SK-N-SH treated with all-trans-retinoic acid at 6 μM for 48 hours (cell line): ENCODE data around the gene MIX23.

ENCODE experiments used
- ARNTL ChIP-seq: fragments of 450-650 bp; formaldehyde crosslinking; IDR thresholded peaks from 2 replicates; pipeline ENCODE4 v1.5.0; 2020; ENCODE audit warnings: low read depth, mild to moderate bottlenecking, moderate library complexity, borderline replicate concordance
- PATZ1 ChIP-seq: fragments of 250-450 bp; sonication (Bioruptor Pico); IDR thresholded peaks from 2 replicates; pipeline ENCODE4 v1.8.0; 2020; ENCODE audit warnings: mild to moderate bottlenecking, moderate library complexity, borderline replicate concordance
- POU6F1 ChIP-seq: fragments of 250-450 bp; sonication (Bioruptor Pico); IDR thresholded peaks from 2 replicates; pipeline ENCODE4 v1.8.0; 2021; ENCODE audit warnings: low read depth, mild to moderate bottlenecking, moderate library complexity, borderline replicate concordance
- RARB ChIP-seq: fragments of 250-450 bp; sonication (Bioruptor Pico); IDR thresholded peaks from 2 replicates; pipeline ENCODE4 v1.8.0; 2021; ENCODE audit warnings: mild to moderate bottlenecking, moderate library complexity
- TCF4 ChIP-seq: fragments of 250-450 bp; sonication (Bioruptor Pico); IDR thresholded peaks from 2 replicates; pipeline ENCODE4 v1.8.0; 2021; ENCODE audit warnings: mild to moderate bottlenecking, moderate library complexity, borderline replicate concordance
- ZC3H10 ChIP-seq: fragments of 250-450 bp; sonication (Bioruptor Pico); IDR thresholded peaks from 2 replicates; pipeline ENCODE4 v1.5.1; 2021; ENCODE audit warnings: mild to moderate bottlenecking, moderate library complexity
- ZFP3 ChIP-seq: fragments of 250-450 bp; sonication (Bioruptor Pico); IDR thresholded peaks from 2 replicates; pipeline ENCODE4 v1.5.0; 2020; ENCODE audit warnings: mild to moderate bottlenecking, moderate library complexity
- ZNF8 ChIP-seq: fragments of 450-650 bp; formaldehyde crosslinking; IDR thresholded peaks from 2 replicates; pipeline ENCODE4 v1.5.0; 2020; ENCODE audit warnings: mild to moderate bottlenecking, moderate library complexity

- TF ChIP-seq POU6F1 (CRISPR knock-in tag) = no peak
- no peak for TF ChIP-seq ARNTL (CRISPR knock-in tag)
- no peak for TF ChIP-seq ZFP3
- TF ChIP-seq TCF4 (CRISPR knock-in tag) = no peak
- TF ChIP-seq RARB (CRISPR knock-in tag) = no peak
- TF ChIP-seq ZC3H10 (CRISPR knock-in tag) = no peak
- no peak for TF ChIP-seq ZNF8 (CRISPR knock-in tag)
- TF ChIP-seq PATZ1 (CRISPR knock-in tag) = no peak
These were observed 13.5 kb upstream of the MIX23 start for GRCh38 chr3:122396511-122396910.
